ENCODE data around the gene ENG.
"Not testable (repeated sequence)": the region's sequence is repeated elsewhere in the genome, so short reads cannot be mapped to it uniquely, and the experiment has no call there.

Gene ENG

GRCh38 chr9:127841087-127841835 is 13.2 kb downstream of the ENG start:
- DNase-seq, result no peak

- no peak for DNase-seq
Observed at GRCh38 chr9:127838375-127839078, 15.9 kb downstream of the ENG start.

GRCh38 chr9:127837346-127837745 is 17.1 kb downstream of the ENG start:
- DNase-seq, result no peak

- not testable (repeated sequence) for DNase-seq
Observed at GRCh38 chr9:127836561-127836960, 17.9 kb downstream of the ENG start.

GRCh38 chr9:127835991-127836516 is 18.4 kb downstream of the ENG start:
- no peak for DNase-seq

GRCh38 chr9:127833555-127833954 is 20.9 kb downstream of the ENG start:
- DNase-seq, result no peak

GRCh38 chr9:127832248-127832647 is 22.2 kb downstream of the ENG start:
- no peak for DNase-seq

- DNase-seq, result no peak
Observed at GRCh38 chr9:127829205-127829906, 25.1 kb downstream of the ENG start.

GRCh38 chr9:127828262-127829031 is 26.0 kb downstream of the ENG start:
- DNase-seq, result no peak

GRCh38 chr9:127826253-127826913 is 28.1 kb downstream of the ENG start:
- no peak for DNase-seq

- DNase-seq, result no peak
Observed at GRCh38 chr9:127825319-127826051, 29.0 kb downstream of the ENG start.

- DNase-seq, result no peak
Observed at GRCh38 chr9:127822108-127822507, 32.4 kb downstream of the ENG start.

- DNase-seq, result no peak
Observed at GRCh38 chr9:127818574-127818973, 35.9 kb downstream of the ENG start.

- DNase-seq, result no peak
Observed at GRCh38 chr9:127817881-127818434, 36.5 kb downstream of the ENG start.

- DNase-seq, result no peak
Observed at GRCh38 chr9:127816728-127817127, 37.7 kb downstream of the ENG start.

GRCh38 chr9:127816362-127816725 is 38.1 kb downstream of the ENG start:
- DNase-seq, result no peak

- DNase-seq, result no peak
Observed at GRCh38 chr9:127815512-127816361, 38.7 kb downstream of the ENG start.

GRCh38 chr9:127814619-127815511 is 39.6 kb downstream of the ENG start:
- no peak for DNase-seq

GRCh38 chr9:127813686-127814226 is 40.7 kb downstream of the ENG start:
- DNase-seq, result no peak
